H9 (cell line): ENCODE measurements around the gene IL10RA. TPM values are rescaled to one million over a fixed set of nuclear protein-coding genes. Genes with fewer than 3 reads are reported as not detected.

Experiments used
- DNase-seq: peaks from one replicate; pipeline ENCODE4 v3.0.0-alpha.2; 2017
- H2AFZ ChIP-seq: one replicate; pipeline ENCODE4 v1.6.1; 2013; ENCODE audit warnings: mild to moderate bottlenecking, low read length, control low read depth, moderate library complexity
- H2AK5ac ChIP-seq: 2 replicates; pipeline ENCODE4 v1.6.1; 2013; ENCODE audit warnings: low read length, control low read depth, mixed read lengths; ENCODE audit not compliant: insufficient read length
- H2BK120ac ChIP-seq: one replicate; pipeline ENCODE4 v1.6.1; 2013; ENCODE audit warnings: low read depth, mild to moderate bottlenecking, low read length, control low read depth, inconsistent platforms; ENCODE audit not compliant: poor library complexity, severe bottlenecking
- H2BK12ac ChIP-seq: 2 replicates; pipeline ENCODE4 v1.6.1; 2013; ENCODE audit warnings: low read length, control low read depth, mixed read lengths, low read depth; ENCODE audit not compliant: insufficient read length
- H2BK15ac ChIP-seq: 2 replicates; pipeline ENCODE4 v1.6.1; 2013; ENCODE audit warnings: low read depth, low read length, control low read depth
- H2BK20ac ChIP-seq: one replicate; pipeline ENCODE4 v1.6.1; 2013; ENCODE audit warnings: low read depth, mild to moderate bottlenecking, low read length, control low read depth, inconsistent platforms; ENCODE audit not compliant: poor library complexity, severe bottlenecking
- H2BK5ac ChIP-seq: 2 replicates; pipeline ENCODE4 v1.6.1; 2013; ENCODE audit warnings: low read length, control low read depth, mixed read lengths; ENCODE audit not compliant: insufficient read length
- H3K14ac ChIP-seq: 2 replicates; pipeline ENCODE4 v1.6.1; 2013; ENCODE audit warnings: low read length, control low read depth; ENCODE audit not compliant: insufficient read depth
- H3K18ac ChIP-seq: 2 replicates; pipeline ENCODE4 v1.6.1; 2013; ENCODE audit warnings: low read depth, mild to moderate bottlenecking, mixed read lengths, low read length, control low read depth; ENCODE audit not compliant: insufficient read length
- H3K23ac ChIP-seq: 2 replicates; pipeline ENCODE4 v1.6.1; 2013; ENCODE audit warnings: low read length, control low read depth, mixed read lengths, low read depth; ENCODE audit not compliant: insufficient read length
- H3K23me2 ChIP-seq: 2 replicates; pipeline ENCODE4 v1.6.1; 2013; ENCODE audit warnings: low read depth, mild to moderate bottlenecking, mixed read lengths, low read length, control low read depth; ENCODE audit not compliant: insufficient read length, poor library complexity, severe bottlenecking
- H3K27ac ChIP-seq: 2 replicates; pipeline ENCODE4 v1.5.1; 2013; ENCODE audit warnings: low read length, control low read depth, mixed read lengths, low read depth; ENCODE audit not compliant: insufficient read length
- H3K27me3 ChIP-seq: 2 replicates; pipeline ENCODE4 v1.6.1; 2013; ENCODE audit warnings: low read length, control low read depth, inconsistent platforms; ENCODE audit not compliant: insufficient read depth
- H3K4ac ChIP-seq: 2 replicates; pipeline ENCODE4 v1.6.1; 2013; ENCODE audit warnings: low read depth, mild to moderate bottlenecking, control low read depth, inconsistent platforms, low read length, moderate library complexity
- H3K4me1 ChIP-seq: 2 replicates; pipeline ENCODE4 v1.6.1; 2013; ENCODE audit warnings: low read length, control low read depth, inconsistent platforms; ENCODE audit not compliant: insufficient read depth
- H3K4me2 ChIP-seq: 2 replicates; pipeline ENCODE4 v1.6.1; 2013; ENCODE audit warnings: low read length, control low read depth, mixed read lengths; ENCODE audit not compliant: insufficient read length, insufficient read depth
- H3K56ac ChIP-seq: 2 replicates; pipeline ENCODE4 v1.6.1; 2013; ENCODE audit warnings: low read depth, mild to moderate bottlenecking, mixed read lengths, low read length, control low read depth; ENCODE audit not compliant: insufficient read length
- H3K79me1 ChIP-seq: 2 replicates; pipeline ENCODE4 v1.6.1; 2013; ENCODE audit warnings: low read depth, mild to moderate bottlenecking, moderate library complexity, low read length, control low read depth, inconsistent platforms; ENCODE audit not compliant: insufficient read depth, poor library complexity, severe bottlenecking
- H3K79me2 ChIP-seq: 2 replicates; pipeline ENCODE4 v1.6.1; 2013; ENCODE audit warnings: low read length, control low read depth, inconsistent platforms; ENCODE audit not compliant: insufficient read depth
- H3K9ac ChIP-seq: 2 replicates; pipeline ENCODE4 v1.6.1; 2013; ENCODE audit warnings: low read length, control low read depth, mixed read lengths; ENCODE audit not compliant: insufficient read length; ENCODE audit errors: extremely low read depth
- H3K9me3 ChIP-seq: one replicate; pipeline ENCODE4 v1.6.1; 2013; ENCODE audit warnings: low read depth, low read length, inconsistent platforms; ENCODE audit not compliant: control insufficient read depth
- H3T11ph ChIP-seq: one replicate; pipeline ENCODE4 v1.6.1; 2013; ENCODE audit warnings: mild to moderate bottlenecking, low read length, control low read depth, inconsistent platforms
- H4K20me1 ChIP-seq: one replicate; pipeline ENCODE4 v1.6.1; 2013; ENCODE audit not compliant: control insufficient read depth, insufficient read length, insufficient read depth
- H4K5ac ChIP-seq: 2 replicates; pipeline ENCODE4 v1.6.1; 2013; ENCODE audit warnings: low read depth, mild to moderate bottlenecking, mixed read lengths, low read length, control low read depth; ENCODE audit not compliant: insufficient read length
- H4K8ac ChIP-seq: replicated peaks from 2 replicates; pipeline ENCODE4 v1.6.1; 2013; ENCODE audit warnings: low read length, control low read depth, mixed read lengths, low read depth; ENCODE audit not compliant: insufficient read length
- H4K91ac ChIP-seq: 2 replicates; pipeline ENCODE4 v1.6.1; 2013; ENCODE audit warnings: low read depth, mild to moderate bottlenecking, moderate library complexity, mixed read lengths, low read length, control low read depth; ENCODE audit not compliant: insufficient read length
- H3K27ac Mint-ChIP-seq, 3 experiments: 2 replicates in 2 of 3; 3 replicates in 1 of 3; pipeline ENCODE4 v1.8.0; 2020 to 2021; ENCODE audit warnings: mixed read lengths in 3 of 3, mild to moderate bottlenecking in 1 of 3, moderate library complexity in 1 of 3
- H3K27me3 Mint-ChIP-seq: 2 replicates; pipeline ENCODE4 v1.8.0; 2021; ENCODE audit warnings: low read depth, mild to moderate bottlenecking, moderate library complexity, mixed read lengths
- H3K36me3 Mint-ChIP-seq, 3 experiments: 2 replicates in 2 of 3; 3 replicates in 1 of 3; pipeline ENCODE4 v1.8.0; 2020 to 2021; ENCODE audit warnings: low read depth in 3 of 3, mixed read lengths in 3 of 3; ENCODE audit not compliant: insufficient read depth in 1 of 3
- H3K4me1 Mint-ChIP-seq, 2 experiments: 2 replicates each; pipeline ENCODE4 v1.8.0; 2020; ENCODE audit warnings: mixed read lengths in 2 of 2
- H3K4me3 Mint-ChIP-seq, 2 experiments: 2 replicates in 1 of 2; 3 replicates in 1 of 2; pipeline ENCODE4 v1.8.0; 2020 to 2021; ENCODE audit warnings: mild to moderate bottlenecking in 2 of 2, mixed read lengths in 2 of 2, moderate library complexity in 1 of 2
- H3K9me3 Mint-ChIP-seq, 2 experiments: 2 replicates in 1 of 2; 3 replicates in 1 of 2; pipeline ENCODE4 v1.8.0; 2020; ENCODE audit warnings: mild to moderate bottlenecking in 2 of 2, mixed read lengths in 2 of 2, moderate library complexity in 1 of 2
- WGBS: extraction: QIAGEN DNeasy Blood & Tissue Kit; methylation state at CpG from one replicate; pipeline ENCODE4 v1.1.7; 2013; ENCODE audit warnings: missing lambda C conversion rate, low lambda C conversion rate, mixed read lengths; ENCODE audit not compliant: insufficient read length; ENCODE audit errors: extremely low coverage; 5-methylcytosine and 5-hydroxymethylcytosine counted together
- total RNA-seq: library from RNA; stranded (reverse); gene quantifications from 2 replicates; pipeline ENCODE4 v1.2.1, GENCODE V29; 2021
- TF ChIP-seq, protein P1 (sequence below): fragments of 200-600 bp; sonication (generic); conservative IDR thresholded peaks from 3 replicates; pipeline ENCODE4 v1.8.0; 2021; ENCODE audit warnings: antibody characterized with exemption, mild to moderate bottlenecking

The IL10RA gene
- total RNA-seq, 1 experiment from 2014 or later, result not detected

GRCh38 chr11:117972629-117973502 lies 13.3 kb upstream of the IL10RA start:
- H3K79me2 ChIP-seq, result no peaks in the 10 kb centered on the region
- no peak overlapping the region for H3K56ac ChIP-seq
- no peak overlapping the region for H2BK5ac ChIP-seq
- H3K9me3 ChIP-seq, result no peaks in the 10 kb centered on the region
- no CpG with 5 or more reads among the region's 9 CpGs for WGBS
- TF ChIP-seq, protein P1, sequence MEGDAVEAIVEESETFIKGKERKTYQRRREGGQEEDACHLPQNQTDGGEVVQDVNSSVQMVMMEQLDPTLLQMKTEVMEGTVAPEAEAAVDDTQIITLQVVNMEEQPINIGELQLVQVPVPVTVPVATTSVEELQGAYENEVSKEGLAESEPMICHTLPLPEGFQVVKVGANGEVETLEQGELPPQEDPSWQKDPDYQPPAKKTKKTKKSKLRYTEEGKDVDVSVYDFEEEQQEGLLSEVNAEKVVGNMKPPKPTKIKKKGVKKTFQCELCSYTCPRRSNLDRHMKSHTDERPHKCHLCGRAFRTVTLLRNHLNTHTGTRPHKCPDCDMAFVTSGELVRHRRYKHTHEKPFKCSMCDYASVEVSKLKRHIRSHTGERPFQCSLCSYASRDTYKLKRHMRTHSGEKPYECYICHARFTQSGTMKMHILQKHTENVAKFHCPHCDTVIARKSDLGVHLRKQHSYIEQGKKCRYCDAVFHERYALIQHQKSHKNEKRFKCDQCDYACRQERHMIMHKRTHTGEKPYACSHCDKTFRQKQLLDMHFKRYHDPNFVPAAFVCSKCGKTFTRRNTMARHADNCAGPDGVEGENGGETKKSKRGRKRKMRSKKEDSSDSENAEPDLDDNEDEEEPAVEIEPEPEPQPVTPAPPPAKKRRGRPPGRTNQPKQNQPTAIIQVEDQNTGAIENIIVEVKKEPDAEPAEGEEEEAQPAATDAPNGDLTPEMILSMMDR, result no peak
- H3K36me3 Mint-ChIP-seq, result no peaks in the 10 kb centered on the region
- no peak overlapping the region for H4K8ac ChIP-seq
- peaks cover 0 to 6% of the 10 kb centered on the region in 2 experiments; a peak in 2 of 4 replicates for H3K4me1 Mint-ChIP-seq
- no peaks in the 10 kb centered on the region for H3K23me2 ChIP-seq
- no peak overlapping the region for H3K23ac ChIP-seq
- H3K27ac ChIP-seq, result no peak overlapping the region
- H2BK15ac ChIP-seq, result no peak overlapping the region
- no peak overlapping the region for H2BK120ac ChIP-seq
- no peaks in the 10 kb centered on the region for H3K4me1 ChIP-seq
- no peak overlapping the region for H4K91ac ChIP-seq
- H4K20me1 ChIP-seq, result no peaks in the 10 kb centered on the region
- no peak overlapping the region for H2AFZ ChIP-seq
- no peak overlapping the region for H2AK5ac ChIP-seq
- no peak overlapping the region; a peak in 1 of 7 replicates for H3K27ac Mint-ChIP-seq
- H3K14ac ChIP-seq, result peak overlapping the region; percentile 35; the same call in 1 of the 2 replicates
- no peak overlapping the region for H3K18ac ChIP-seq
- no peaks in the 10 kb centered on the region for H3K9me3 Mint-ChIP-seq
- H3K9ac ChIP-seq, result no peak overlapping the region
- no peak overlapping the region for H3K4me3 Mint-ChIP-seq
- no peak overlapping the region for H3K4me2 ChIP-seq
- no peak for DNase-seq
- peaks cover 10% of the 10 kb centered on the region for H3K27me3 Mint-ChIP-seq
- peak overlapping the region; percentile 67 for H4K5ac ChIP-seq
- H3K79me1 ChIP-seq, result no peaks in the 10 kb centered on the region
- H3K27me3 ChIP-seq, result no peaks in the 10 kb centered on the region; the same call in 1 of the 2 replicates
- H3K4ac ChIP-seq, result no peak overlapping the region
- no peak overlapping the region for H2BK12ac ChIP-seq
- H2BK20ac ChIP-seq, result no peak overlapping the region
- no peak overlapping the region for H3T11ph ChIP-seq
